K562 (cell line): Measurements from ENCODE around the gene SEMA6B.
A peak's percentile ranks its signal among the peaks of the same experiment; 100 is the strongest.

ENCODE experiments used
- POLR2AphosphoS5 ChIP-seq: IDR thresholded peaks from 2 replicates; pipeline ENCODE4 v1.6.1; 2011; ENCODE audit warnings: mild to moderate bottlenecking, low read depth, low read length, moderate library complexity; ENCODE audit not compliant: control insufficient read depth, insufficient read depth
- SMARCC2 ChIP-seq: fragments of 450-650 bp; IDR thresholded peaks from 2 replicates; pipeline ENCODE4 v1.6.1; 2017; ENCODE audit warnings: antibody characterized with exemption, moderate library complexity, mild to moderate bottlenecking, low read depth
- SREBF2 ChIP-seq: sonication (generic); formaldehyde crosslinking; IDR thresholded peaks from 2 replicates; pipeline ENCODE4 v1.4.0; 2020; ENCODE audit warnings: mild to moderate bottlenecking, missing genetic modification reagents
- TEAD1 ChIP-seq, 2 experiments: fragments of 450-650 bp in 1 of 2; sonication (generic) in 1 of 2; formaldehyde crosslinking; IDR thresholded peaks; 2 replicates each; pipeline versions ENCODE4 v1.4.0 to v1.8.0; 2020 to 2022; ENCODE audit warnings: mild to moderate bottlenecking in 2 of 2, missing genetic modification reagents in 1 of 2
- ZNF143 ChIP-seq: sonication (generic); formaldehyde crosslinking; IDR thresholded peaks from 2 replicates; pipeline ENCODE4 v1.9.0; 2022; ENCODE audit warnings: mild to moderate bottlenecking, missing genetic modification reagents
- ZNF3 ChIP-seq: fragments of 250-450 bp; sonication (Bioruptor Pico); IDR thresholded peaks from 2 replicates; pipeline ENCODE4 v1.5.0; 2021; ENCODE audit warnings: mild to moderate bottlenecking, moderate library complexity
- TF ChIP-seq, protein P1 (sequence below): sonication (generic); formaldehyde crosslinking; IDR thresholded peaks from 2 replicates; pipeline ENCODE4 v1.8.1; 2023; ENCODE audit warnings: mild to moderate bottlenecking, missing genetic modification reagents

- TF ChIP-seq POLR2AphosphoS5 (no peak), SMARCC2 (no peak), TEAD1 (CRISPR knock-in tag; IDR thresholded peaks at IDR 0.05) (0 out of 4 replicates have a peak, but pooled peaks of 1 of the 2 experiments have one; percentile 65), ZNF3 (CRISPR knock-in tag) (no peak), SREBF2 (CRISPR knock-in tag) (no peak), ZNF143 (CRISPR knock-in tag) (0 out of 2 replicates have a peak, but pooled peaks have one; percentile 35)
- TF ChIP-seq, protein P1, sequence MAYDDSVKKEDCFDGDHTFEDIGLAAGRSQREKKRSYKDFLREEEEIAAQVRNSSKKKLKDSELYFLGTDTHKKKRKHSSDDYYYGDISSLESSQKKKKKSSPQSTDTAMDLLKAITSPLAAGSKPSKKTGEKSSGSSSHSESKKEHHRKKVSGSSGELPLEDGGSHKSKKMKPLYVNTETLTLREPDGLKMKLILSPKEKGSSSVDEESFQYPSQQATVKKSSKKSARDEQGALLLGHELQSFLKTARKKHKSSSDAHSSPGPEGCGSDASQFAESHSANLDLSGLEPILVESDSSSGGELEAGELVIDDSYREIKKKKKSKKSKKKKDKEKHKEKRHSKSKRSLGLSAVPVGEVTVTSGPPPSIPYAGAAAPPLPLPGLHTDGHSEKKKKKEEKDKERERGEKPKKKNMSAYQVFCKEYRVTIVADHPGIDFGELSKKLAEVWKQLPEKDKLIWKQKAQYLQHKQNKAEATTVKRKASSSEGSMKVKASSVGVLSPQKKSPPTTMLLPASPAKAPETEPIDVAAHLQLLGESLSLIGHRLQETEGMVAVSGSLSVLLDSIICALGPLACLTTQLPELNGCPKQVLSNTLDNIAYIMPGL (CRISPR knock-in tag), result no peak
Observed at GRCh38 chr19:4555657-4556561, 3.6 kb downstream of the SEMA6B start.
